RWPE2 (cell line): Measurements from ENCODE around the gene C12orf56.
A peak's percentile ranks its signal among the peaks of the same experiment; 100 is the strongest.

ENCODE experiments used
- ATAC-seq: fragments of 200-7000 bp; cut with Tn5 transposase; 3 replicates; pipeline ENCODE4 v1.9.1; 2021; ENCODE audit warnings: low read depth
- DNase-seq: peaks from one replicate; pipeline ENCODE4 v3.0.0-alpha.2; 2020; ENCODE audit warnings: low spot score
- H3K27ac ChIP-seq: fragments of 450-650 bp; 2 replicates; pipeline ENCODE4 v1.5.1; 2017; ENCODE audit warnings: mild to moderate bottlenecking; ENCODE audit not compliant: poor library complexity, severe bottlenecking
- H3K27me3 ChIP-seq: fragments of 250-450 bp; sonication (Bioruptor Pico); 2 replicates; pipeline ENCODE4 v1.5.1; 2021; ENCODE audit warnings: mild to moderate bottlenecking, moderate library complexity; ENCODE audit not compliant: insufficient read depth, poor library complexity, severe bottlenecking
- H3K36me3 ChIP-seq: fragments of 250-450 bp; sonication (Bioruptor Pico); 2 replicates; pipeline ENCODE4 v1.5.1; 2020; ENCODE audit warnings: low read depth, mild to moderate bottlenecking, moderate library complexity
- H3K4me1 ChIP-seq: fragments of 250-450 bp; sonication (Bioruptor Pico); 2 replicates; pipeline ENCODE4 v1.5.1; 2021; ENCODE audit warnings: mild to moderate bottlenecking, moderate library complexity; ENCODE audit not compliant: insufficient read depth, poor library complexity, severe bottlenecking
- H3K4me3 ChIP-seq: fragments of 250-450 bp; sonication (Bioruptor Pico); 2 replicates; pipeline ENCODE4 v1.5.1; 2021; ENCODE audit warnings: mild to moderate bottlenecking, moderate library complexity; ENCODE audit not compliant: severe bottlenecking
- H3K9me3 ChIP-seq: fragments of 250-450 bp; sonication (Bioruptor Pico); 2 replicates; pipeline ENCODE4 v1.5.1; 2021; ENCODE audit warnings: mild to moderate bottlenecking, moderate library complexity; ENCODE audit not compliant: severe bottlenecking
- TF ChIP-seq, protein P1 (sequence below): fragments of 450-650 bp; IDR thresholded peaks from one replicate; pipeline ENCODE4 v1.5.1; 2017; ENCODE audit warnings: mild to moderate bottlenecking, moderate library complexity; ENCODE audit not compliant: poor library complexity, severe bottlenecking

Gene C12orf56

DNA sequence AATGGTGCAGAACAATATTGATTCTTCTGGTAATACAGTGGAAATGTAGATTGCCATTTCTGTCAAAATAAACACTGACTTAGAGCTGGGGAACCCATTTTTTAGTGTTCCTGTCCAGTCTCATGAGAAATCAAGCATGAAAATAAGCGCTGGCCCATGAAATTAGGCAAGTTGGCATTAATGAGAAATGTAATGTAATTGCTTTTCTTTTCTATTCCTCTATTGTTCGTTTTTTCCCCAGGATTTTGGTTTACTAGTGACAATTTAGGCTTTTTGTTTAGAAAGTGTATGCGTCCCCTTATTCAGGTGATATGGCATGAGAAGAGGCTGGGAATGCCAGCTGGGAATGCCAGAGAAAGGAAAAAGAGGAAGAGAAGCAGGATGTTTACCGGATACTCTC is 104.0 kb downstream of the C12orf56 start:
- no peak overlapping the region for H3K27ac ChIP-seq
- no peaks in the 10 kb centered on the region for H3K4me1 ChIP-seq
- no peaks in the 10 kb centered on the region for H3K36me3 ChIP-seq
- H3K9me3 ChIP-seq = no peaks in the 10 kb centered on the region
- no peak for ATAC-seq
- no peaks in the 10 kb centered on the region for H3K27me3 ChIP-seq
- TF ChIP-seq, protein P1, sequence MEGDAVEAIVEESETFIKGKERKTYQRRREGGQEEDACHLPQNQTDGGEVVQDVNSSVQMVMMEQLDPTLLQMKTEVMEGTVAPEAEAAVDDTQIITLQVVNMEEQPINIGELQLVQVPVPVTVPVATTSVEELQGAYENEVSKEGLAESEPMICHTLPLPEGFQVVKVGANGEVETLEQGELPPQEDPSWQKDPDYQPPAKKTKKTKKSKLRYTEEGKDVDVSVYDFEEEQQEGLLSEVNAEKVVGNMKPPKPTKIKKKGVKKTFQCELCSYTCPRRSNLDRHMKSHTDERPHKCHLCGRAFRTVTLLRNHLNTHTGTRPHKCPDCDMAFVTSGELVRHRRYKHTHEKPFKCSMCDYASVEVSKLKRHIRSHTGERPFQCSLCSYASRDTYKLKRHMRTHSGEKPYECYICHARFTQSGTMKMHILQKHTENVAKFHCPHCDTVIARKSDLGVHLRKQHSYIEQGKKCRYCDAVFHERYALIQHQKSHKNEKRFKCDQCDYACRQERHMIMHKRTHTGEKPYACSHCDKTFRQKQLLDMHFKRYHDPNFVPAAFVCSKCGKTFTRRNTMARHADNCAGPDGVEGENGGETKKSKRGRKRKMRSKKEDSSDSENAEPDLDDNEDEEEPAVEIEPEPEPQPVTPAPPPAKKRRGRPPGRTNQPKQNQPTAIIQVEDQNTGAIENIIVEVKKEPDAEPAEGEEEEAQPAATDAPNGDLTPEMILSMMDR = no peak
- DNase-seq = no peak
- no peak overlapping the region for H3K4me3 ChIP-seq

GRCh38 chr12:64284256-64284655 is 106.3 kb downstream of the C12orf56 start:
- H3K27me3 ChIP-seq = no peaks in the 10 kb centered on the region
- no peak overlapping the region for H3K27ac ChIP-seq
- TF ChIP-seq, protein P1 = no peak
- H3K36me3 ChIP-seq = no peaks in the 10 kb centered on the region
- no peak for ATAC-seq
- H3K4me3 ChIP-seq = no peak overlapping the region
- DNase-seq = no peak
- no peaks in the 10 kb centered on the region for H3K4me1 ChIP-seq
- no peaks in the 10 kb centered on the region for H3K9me3 ChIP-seq

- Histone ChIP-seq H3K36me3 (no peaks in the 10 kb centered on the region), H3K27me3 (no peaks in the 10 kb centered on the region), H3K4me1 (no peaks in the 10 kb centered on the region), H3K9me3 (no peaks in the 10 kb centered on the region), H3K27ac (no peak overlapping the region), H3K4me3 (no peak overlapping the region)
- ATAC-seq (no peak), DNase-seq (no peak)
- TF ChIP-seq, protein P1 = no peak
Observed at GRCh38 chr12:64278421-64278820, 112.1 kb downstream of the C12orf56 start.

DNA sequence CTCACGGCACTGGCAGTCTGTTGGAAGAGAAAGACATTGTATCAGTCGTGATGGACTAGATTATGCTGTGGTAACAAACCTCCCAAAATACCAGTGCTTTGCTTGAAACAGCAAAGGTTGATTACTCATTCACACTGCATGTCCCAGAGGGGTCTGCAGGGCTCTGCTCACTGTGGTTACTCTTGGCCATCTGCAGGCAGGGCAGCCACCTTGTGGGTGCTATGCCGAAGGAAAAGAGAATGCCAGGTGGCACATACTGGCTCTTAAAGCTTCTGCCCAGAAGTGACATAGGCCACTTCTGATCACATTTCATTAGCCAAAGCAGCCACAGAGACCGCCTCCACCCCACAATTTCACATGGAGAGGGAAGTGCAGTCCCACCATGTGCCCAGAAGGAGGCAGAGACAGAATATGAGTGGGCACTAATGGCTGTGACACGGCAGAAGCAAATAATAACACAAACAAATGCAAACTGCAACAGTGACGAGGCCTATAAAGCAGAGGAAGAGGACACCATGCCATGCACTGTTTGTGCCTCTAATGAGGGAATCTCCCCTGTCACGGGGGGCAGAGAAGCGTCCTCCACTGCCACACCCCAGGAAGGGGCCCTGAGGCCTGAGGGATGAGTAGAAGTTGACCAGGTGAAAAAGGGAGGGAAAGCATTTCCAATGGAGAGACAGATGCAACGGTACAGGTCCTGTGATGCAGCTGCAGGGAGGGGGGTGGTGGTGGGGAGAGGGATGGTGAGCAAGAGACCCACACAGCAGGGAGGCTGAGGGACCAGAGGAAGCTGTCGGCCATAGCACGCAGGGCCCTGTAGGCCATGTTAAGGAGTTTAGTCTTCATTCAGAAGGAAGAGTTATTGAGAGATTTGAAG is 116.8 kb downstream of the C12orf56 start:
- no peaks in the 10 kb centered on the region for H3K27me3 ChIP-seq
- no peaks in the 10 kb centered on the region for H3K36me3 ChIP-seq
- no peak for DNase-seq
- H3K4me3 ChIP-seq = no peak overlapping the region
- H3K4me1 ChIP-seq = no peaks in the 10 kb centered on the region
- ATAC-seq = peak; percentile 56; the same call in 2 of the 3 replicates
- no peak overlapping the region for H3K27ac ChIP-seq
- TF ChIP-seq, protein P1 = peak; percentile 45
- no peaks in the 10 kb centered on the region for H3K9me3 ChIP-seq

DNA sequence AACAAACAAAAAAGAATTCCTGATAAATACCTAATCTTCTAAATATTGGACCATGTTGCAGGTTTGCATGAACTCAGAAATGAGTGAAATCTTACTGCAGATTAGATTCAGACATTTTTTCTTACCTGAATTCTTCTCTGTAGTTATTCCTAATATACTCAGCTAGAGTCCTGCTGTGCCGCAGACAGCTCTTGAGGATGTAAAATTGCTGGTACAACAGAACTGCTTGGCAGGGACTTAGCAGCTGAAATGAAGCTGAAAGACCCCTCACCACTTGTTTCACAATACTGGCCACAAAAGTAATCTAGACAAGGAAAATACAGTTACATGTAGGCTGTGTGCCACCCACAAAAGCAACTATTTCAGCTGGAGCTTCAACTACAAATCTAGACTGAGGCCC is 120.1 kb downstream of the C12orf56 start:
- H3K4me1 ChIP-seq = no peaks in the 10 kb centered on the region
- DNase-seq = no peak

More for the DNA sequence above, 120.1 kb downstream of the C12orf56 start:
- TF ChIP-seq, protein P1 = no peak
- Histone ChIP-seq H3K4me3 (no peak overlapping the region), H3K27me3 (no peaks in the 10 kb centered on the region), H3K27ac (no peak overlapping the region), H3K36me3 (no peaks in the 10 kb centered on the region), H3K9me3 (no peaks in the 10 kb centered on the region)
- ATAC-seq = no peak
